Ovary (tissue), 9 donors: ENCODE measurements around the gene MEG3. TPM values are rescaled to one million over a fixed set of nuclear protein-coding genes. Genes with fewer than 3 reads are reported as not detected.

Experiments
- DNase-seq, 5 donors: peaks; one replicate each; pipeline ENCODE4 v3.0.0-alpha.2; 2019 to 2020
- H3K27ac ChIP-seq, 2 donors: fragments of 200-600 bp; one replicate each; pipeline versions ENCODE4 v1.5.1 to v1.8.0; 2019 to 2022
- H3K27me3 ChIP-seq: fragments of 200-600 bp; one replicate; pipeline ENCODE4 v1.8.0; 2022
- H3K36me3 ChIP-seq: fragments of 200-600 bp; sonication (generic); one replicate; pipeline ENCODE4 v1.5.1; 2019
- H3K4me1 ChIP-seq: one replicate; pipeline ENCODE4 v1.8.1; 2013; ENCODE audit warnings: mild to moderate bottlenecking, moderate library complexity; ENCODE audit not compliant: insufficient read depth
- H3K4me3 ChIP-seq: fragments of 200-600 bp; sonication (generic); one replicate; pipeline ENCODE4 v1.5.1; 2017
- H3K9me3 ChIP-seq, 2 donors: fragments of 200-600 bp in 1 of 2; sonication (generic) in 1 of 2; one replicate each; pipeline versions ENCODE4 v1.5.1 to v1.8.1; 2013 to 2019; ENCODE audit warnings: mild to moderate bottlenecking in 1 of 2, moderate library complexity in 1 of 2
- CTCF ChIP-seq, 3 donors: fragments of 450-650 bp in 2 of 3; fragments of 200-600 bp in 1 of 3; IDR thresholded peaks; one replicate each; pipeline versions ENCODE4 v1.5.1 to v1.8.0; 2016 to 2022; ENCODE audit warnings: antibody characterized with exemption in 3 of 3, mild to moderate bottlenecking in 1 of 3
- EP300 ChIP-seq: sonication (generic); formaldehyde crosslinking; IDR thresholded peaks from one replicate; pipeline ENCODE4 v1.6.1; 2017; ENCODE audit warnings: antibody characterized with exemption
- POLR2A ChIP-seq: fragments of 450-650 bp; IDR thresholded peaks from one replicate; pipeline ENCODE4 v1.6.1; 2017; ENCODE audit warnings: antibody characterized with exemption, mild to moderate bottlenecking, moderate library complexity
- WGBS, 3 donors: extraction: QIAGEN DNeasy Blood & Tissue Kit in 1 of 3; methylation state at CpG; one replicate each; pipeline versions ENCODE4 v1.1.5 to v1.1.7; 2013 to 2017; 5-methylcytosine and 5-hydroxymethylcytosine counted together
- intact Hi-C, 4 donors: fragments of 100-400 bp; cut with DNase I; formaldehyde crosslinking; loops; one replicate each; pipeline versions ENCODE4 v1.11.0 to v1.15.1; 2022 to 2023
- polyA plus RNA-seq, 2 donors: library from polyadenylated mRNA; stranded (reverse); fragments of 200-250 nt in 1 of 2; fragments of 350-450 nt in 1 of 2; fragmentation: Illumina TruSeq in 1 of 2; extraction: RNeasy Lipid Tissue Mini Kit (QIAGEN cat#74804) in 1 of 2; gene quantifications; one replicate each; pipeline ENCODE4 v1.2.3, GENCODE V29; 2013 to 2014
- total RNA-seq, 7 donors: library from RNA; depleted of rRNA in 2 of 7; stranded (reverse); fragments of >200 nt in 2 of 7; fragmentation: NEBNext Ultra II Directional in 3 of 7; extraction: Animal tissue kit (Norgen Biotek cat#: 25700) in 3 of 7; gene quantifications; one replicate each; pipeline versions ENCODE4 v1.1.0 to v1.2.4, GENCODE V29; 2016 to 2023
- donor health status: DM: no; HTN: no; CAD: no; lungs with moderate emphysema.
- donor health status: DM: no; HTN: no; CAD: no.
- donor health status: Bipolar disorder and iron deficiency.
- donor health status: DM: yes; HTN: yes; CAD: no.
- donor health status: DM: no; HTN: no; CAD: no.
- donor health status: DM: yes; HTN: yes; CAD: no.

The MEG3 gene
- total and polyA plus RNA-seq, 9 donors = 186 to 1,950 (median 396) TPM

- Histone ChIP-seq H3K4me3 (no peak overlapping the region), H3K27ac (no peak overlapping the region), H3K9me3 (no peaks in the 10 kb centered on the region), H3K4me1 (peaks cover 2% of the 10 kb centered on the region), H3K36me3 (no peaks in the 10 kb centered on the region), H3K27me3 (no peaks in the 10 kb centered on the region)
- TF ChIP-seq POLR2A = no peak
- no peak for TF ChIP-seq CTCF (IDR thresholded peaks at IDR 0.05)
- no peak for TF ChIP-seq EP300
- intact Hi-C loops = loop anchor here in 2 of 4 donors (10.0 kb wide), 2 partner anchors 157 to 437 kb away; no protein-coding TSS in a partner anchor
- WGBS, 3 donors = 42 to 56% (median 53%) methylated on average over 7 of the region's 7 CpGs
- peak in 3 of 5 donors; percentile 34 to 81 (median 62) for DNase-seq
Measured at GRCh38 chr14:100822013-100822412, 3.9 kb upstream of the MEG3 start.

GRCh38 chr14:100822532-100823296 lies 3.2 kb upstream of the MEG3 start:
- DNase-seq = peak in 4 of 5 donors; percentile 54 to 71 (median 66)
- Histone ChIP-seq H3K4me3 (no peak overlapping the region), H3K4me1 (peaks cover 2% of the 10 kb centered on the region), H3K27ac (no peak overlapping the region), H3K9me3 (no peaks in the 10 kb centered on the region), H3K27me3 (no peaks in the 10 kb centered on the region), H3K36me3 (no peaks in the 10 kb centered on the region)
- WGBS, 3 donors = 69 to 76% (median 69%) methylated on average over 9 of the region's 9 CpGs
- intact Hi-C loops = loop anchor here in 2 of 4 donors (10.0 kb wide), 2 partner anchors 158 to 438 kb away; no protein-coding TSS in a partner anchor
- TF ChIP-seq CTCF (IDR thresholded peaks at IDR 0.05) = no peak
- TF ChIP-seq EP300 = no peak
- no peak for TF ChIP-seq POLR2A

GRCh38 chr14:100823413-100824080 lies 2.4 kb upstream of the MEG3 start:
- no peaks in the 10 kb centered on the region for H3K9me3 ChIP-seq
- no peaks in the 10 kb centered on the region for H3K36me3 ChIP-seq
- DNase-seq = no peak
- H3K27ac ChIP-seq = no peak overlapping the region
- no peaks in the 10 kb centered on the region for H3K27me3 ChIP-seq
- intact Hi-C loops = loop anchor here in 2 of 4 donors (10.0 kb wide), 2 partner anchors 159 to 439 kb away; no protein-coding TSS in a partner anchor
- TF ChIP-seq EP300 = no peak
- no peak overlapping the region for H3K4me3 ChIP-seq
- H3K4me1 ChIP-seq = peaks cover 2% of the 10 kb centered on the region
- 88 to 89% (median 88%) methylated on average over 11 of the region's 11 CpGs for WGBS, 3 donors

GRCh38 chr14:100824091-100824551 lies 1.8 kb upstream of the MEG3 start:
- Histone ChIP-seq H3K9me3 (no peaks in the 10 kb centered on the region), H3K4me3 (no peak overlapping the region), H3K27ac (no peak overlapping the region), H3K4me1 (peaks cover 2% of the 10 kb centered on the region), H3K36me3 (no peaks in the 10 kb centered on the region), H3K27me3 (no peaks in the 10 kb centered on the region)
- intact Hi-C loops = loop anchor here in 2 of 4 donors (10.0 kb wide), 2 partner anchors 159 to 439 kb away; no protein-coding TSS in a partner anchor
- 43 to 54% (median 45%) methylated on average over 24 to 32 of the region's 32 CpGs for WGBS, 3 donors
- TF ChIP-seq POLR2A (no peak), EP300 (no peak), CTCF (IDR thresholded peaks at IDR 0.05) (no peak)
- DNase-seq = peak; percentile 57 to 82 (median 57)
